HepG2 (cell line): Measurements from ENCODE around the gene MRPL43. TPM values are rescaled to one million over a fixed set of nuclear protein-coding genes. Genes with fewer than 3 reads are reported as not detected.

Experiments
- CHD2 ChIP-seq: IDR thresholded peaks from 2 replicates; pipeline ENCODE4 v1.6.1; 2011; ENCODE audit warnings: low read depth, low read length, improper control_type of control experiment
- HDAC1 ChIP-seq: sonication (generic); formaldehyde crosslinking; IDR thresholded peaks from 2 replicates; pipeline ENCODE4 v1.5.1; 2020; ENCODE audit warnings: mild to moderate bottlenecking, missing genetic modification reagents
- IRX3 ChIP-seq: sonication (generic); formaldehyde crosslinking; IDR thresholded peaks from 2 replicates; pipeline ENCODE4 v1.8.1; 2023; ENCODE audit warnings: mild to moderate bottlenecking, low read depth, missing genetic modification reagents, borderline replicate concordance
- KDM2A ChIP-seq: sonication (generic); formaldehyde crosslinking; IDR thresholded peaks from 2 replicates; pipeline ENCODE4 v1.4.0; 2020; ENCODE audit warnings: low read depth, missing genetic modification reagents, borderline replicate concordance
- KLF12 ChIP-seq: sonication (generic); formaldehyde crosslinking; IDR thresholded peaks from 2 replicates; pipeline ENCODE4 v1.4.0; 2020; ENCODE audit warnings: missing genetic modification reagents, borderline replicate concordance
- KLF16 ChIP-seq, 2 experiments: sonication (generic) in 1 of 2; formaldehyde crosslinking in 1 of 2; IDR thresholded peaks; 2 replicates each; pipeline versions ENCODE4 v1.6.1 to v1.8.0; 2016 to 2023; ENCODE audit warnings: missing genetic modification reagents in 2 of 2, missing compliant biosample characterization in 1 of 2
- NFE2 ChIP-seq: sonication (generic); formaldehyde crosslinking; IDR thresholded peaks from 2 replicates; pipeline ENCODE4 v1.4.0; 2020; ENCODE audit warnings: missing genetic modification reagents
- RBFOX2 ChIP-seq: fragments of 200-400 bp; formaldehyde crosslinking; IDR thresholded peaks from 2 replicates; pipeline ENCODE4 v1.6.1; 2017; ENCODE audit warnings: low read depth, mild to moderate bottlenecking, low read length
- RXRB ChIP-seq: IDR thresholded peaks from 2 replicates; pipeline ENCODE4 v1.6.1; 2016; ENCODE audit warnings: borderline replicate concordance, missing genetic modification reagents, missing compliant biosample characterization
- SOX5 ChIP-seq: IDR thresholded peaks from 2 replicates; pipeline ENCODE4 v1.6.1; 2016; ENCODE audit warnings: borderline replicate concordance
- SP2 ChIP-seq: sonication (generic); formaldehyde crosslinking; IDR thresholded peaks from 2 replicates; pipeline ENCODE4 v1.5.1; 2020; ENCODE audit warnings: mild to moderate bottlenecking, missing genetic modification reagents
- TMF1 ChIP-seq: sonication (generic); formaldehyde crosslinking; IDR thresholded peaks from 2 replicates; pipeline ENCODE4 v1.8.1; 2022; ENCODE audit warnings: low read depth, missing genetic modification reagents
- TOPORS ChIP-seq: sonication (generic); formaldehyde crosslinking; IDR thresholded peaks from 2 replicates; pipeline ENCODE4 v1.8.0; 2023; ENCODE audit warnings: mild to moderate bottlenecking, missing genetic modification reagents
- YEATS4 ChIP-seq: sonication (generic); formaldehyde crosslinking; IDR thresholded peaks from 2 replicates; pipeline ENCODE4 v1.4.0; 2020; ENCODE audit warnings: missing genetic modification reagents, borderline replicate concordance
- ZBTB38 ChIP-seq: sonication (generic); formaldehyde crosslinking; IDR thresholded peaks from 2 replicates; pipeline ENCODE4 v1.5.1; 2020; ENCODE audit warnings: mild to moderate bottlenecking, missing genetic modification reagents
- ZNF317 ChIP-seq: sonication (generic); formaldehyde crosslinking; IDR thresholded peaks from 2 replicates; pipeline ENCODE4 v1.5.0; 2020; ENCODE audit warnings: mild to moderate bottlenecking, missing genetic modification reagents
- ZNF777 ChIP-seq: sonication (generic); formaldehyde crosslinking; IDR thresholded peaks from 2 replicates; pipeline ENCODE4 v1.4.0; 2020; ENCODE audit warnings: missing genetic modification reagents
- ZSCAN25 ChIP-seq: sonication (generic); formaldehyde crosslinking; IDR thresholded peaks from 2 replicates; pipeline ENCODE4 v1.8.0; 2022; ENCODE audit warnings: mild to moderate bottlenecking, missing genetic modification reagents
- polyA plus RNA-seq, 8 experiments: library from polyadenylated mRNA; depleted of rRNA in 3 of 8; stranded (reverse) in 7 of 8; unstranded in 1 of 8; fragments of >200 nt; fragmentation: Illumina TruSeq in 4 of 8; extraction: Trizol in 4 of 8; gene quantifications; 2 replicates each; pipeline versions ENCODE4 v1.2.1 to v1.2.3, GENCODE V29; 2011 to 2016; ENCODE audit warnings: low read depth in 4 of 8, missing spikeins in 1 of 8, mixed read lengths in 1 of 8; ENCODE audit not compliant: insufficient read depth in 1 of 8
- total RNA-seq, 5 experiments: library from RNA; depleted of rRNA; stranded (reverse); fragments of >200 nt; fragmentation: Illumina TruSeq; extraction: Trizol; gene quantifications; 2 replicates each; pipeline ENCODE4 v1.2.3, GENCODE V29; 2016; ENCODE audit warnings: low read depth in 1 of 5
- TF ChIP-seq, protein P1 (sequence below): sonication (generic); formaldehyde crosslinking; IDR thresholded peaks from 2 replicates; pipeline ENCODE4 v1.5.1; 2020; ENCODE audit warnings: mild to moderate bottlenecking, missing genetic modification reagents, borderline replicate concordance
- TF ChIP-seq, protein P2 (sequence below): sonication (generic); formaldehyde crosslinking; IDR thresholded peaks from 2 replicates; pipeline ENCODE4 v1.8.0; 2022; ENCODE audit warnings: mild to moderate bottlenecking, missing genetic modification reagents, moderate library complexity
- TF ChIP-seq, protein P3 (sequence below): conservative IDR thresholded peaks from 2 replicates; pipeline ENCODE4 v1.6.1; 2018; ENCODE audit warnings: missing genetic modification reagents
- TF ChIP-seq, protein P4 (sequence below): sonication (generic); formaldehyde crosslinking; IDR thresholded peaks from 2 replicates; pipeline ENCODE4 v1.4.0; 2020; ENCODE audit warnings: missing genetic modification reagents

The MRPL43 gene
- total and polyA plus RNA-seq, 2 of the 13 experiments (the other 11 are each of a cell fraction or from before 2014, with no cell fraction given) = 71.0 to 73.7 TPM

DNA sequence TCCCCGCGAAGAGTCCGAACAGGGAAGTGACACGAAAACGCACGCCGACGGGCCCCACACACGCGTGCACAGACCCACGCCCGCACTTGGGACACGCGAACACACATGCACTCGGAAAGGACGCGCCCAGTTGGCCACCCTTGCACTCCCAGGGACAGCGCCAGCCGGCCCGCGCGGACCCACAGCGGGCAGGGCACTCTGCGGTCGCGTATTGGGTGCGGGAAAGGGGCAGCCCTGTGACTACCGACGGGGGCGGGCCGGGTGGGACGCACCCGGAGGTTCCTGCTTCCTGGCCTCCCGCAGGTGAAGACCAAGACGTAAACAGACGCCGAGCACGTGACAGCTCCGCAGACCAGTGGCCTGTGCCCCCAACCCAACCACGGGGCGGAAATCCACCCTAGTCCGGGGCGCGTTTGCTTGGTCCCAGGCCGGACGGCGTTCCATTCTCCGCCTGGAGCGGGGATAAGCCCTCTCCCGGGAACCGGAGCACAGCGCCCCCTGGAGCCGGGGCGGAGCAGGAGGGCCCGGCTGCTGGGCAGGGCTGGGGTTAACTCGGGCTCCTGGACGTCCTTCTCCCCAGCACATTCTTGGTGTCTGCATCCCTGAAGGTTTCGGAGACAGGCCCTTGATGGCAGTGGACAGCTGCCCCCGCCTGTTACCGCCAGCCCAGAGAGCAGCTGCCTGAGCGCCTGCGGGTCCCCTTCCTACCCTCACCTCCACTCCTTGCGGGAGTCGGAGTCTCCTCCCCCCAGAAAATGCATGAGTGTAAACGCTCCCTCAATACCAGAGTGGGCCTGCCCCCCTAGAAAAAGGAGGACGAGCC lies 10.3 kb upstream of the MRPL43 start (continued):
- TF ChIP-seq, protein P1, sequence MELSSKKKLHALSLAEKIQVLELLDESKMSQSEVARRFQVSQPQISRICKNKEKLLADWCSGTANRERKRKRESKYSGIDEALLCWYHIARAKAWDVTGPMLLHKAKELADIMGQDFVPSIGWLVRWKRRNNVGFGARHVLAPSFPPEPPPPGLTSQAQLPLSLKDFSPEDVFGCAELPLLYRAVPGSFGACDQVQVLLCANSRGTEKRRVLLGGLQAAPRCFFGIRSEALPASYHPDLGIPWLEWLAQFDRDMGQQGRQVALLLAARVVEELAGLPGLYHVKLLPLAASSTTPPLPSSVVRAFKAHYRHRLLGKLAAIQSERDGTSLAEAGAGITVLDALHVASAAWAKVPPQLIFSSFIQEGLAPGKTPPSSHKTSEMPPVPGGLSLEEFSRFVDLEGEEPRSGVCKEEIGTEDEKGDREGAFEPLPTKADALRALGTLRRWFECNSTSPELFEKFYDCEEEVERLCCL (CRISPR knock-in tag) = no peak; the same call in 1 of the 2 replicates
- TF ChIP-seq SP2 = peak; percentile 28; the same call in 1 of the 2 replicates
- peak; percentile 63; the same call in 1 of the 2 replicates for TF ChIP-seq ZNF777 (CRISPR knock-in tag)
- peak; percentile 80 for TF ChIP-seq RBFOX2
- TF ChIP-seq CHD2 = no peak
- TF ChIP-seq, protein P2, sequence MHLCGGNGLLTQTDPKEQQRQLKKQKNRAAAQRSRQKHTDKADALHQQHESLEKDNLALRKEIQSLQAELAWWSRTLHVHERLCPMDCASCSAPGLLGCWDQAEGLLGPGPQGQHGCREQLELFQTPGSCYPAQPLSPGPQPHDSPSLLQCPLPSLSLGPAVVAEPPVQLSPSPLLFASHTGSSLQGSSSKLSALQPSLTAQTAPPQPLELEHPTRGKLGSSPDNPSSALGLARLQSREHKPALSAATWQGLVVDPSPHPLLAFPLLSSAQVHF = no peak
- no peak for TF ChIP-seq TMF1 (CRISPR knock-in tag)
- peak; percentile 15; the same call in 1 of the 2 replicates for TF ChIP-seq ZSCAN25 (CRISPR knock-in tag)
- no peak for TF ChIP-seq ZBTB38 (CRISPR knock-in tag)
- no peak for TF ChIP-seq KLF12 (CRISPR knock-in tag)
- 0 out of 2 replicates have a peak, but pooled peaks have one; percentile 44 for TF ChIP-seq HDAC1 (CRISPR knock-in tag)
- TF ChIP-seq, protein P3, sequence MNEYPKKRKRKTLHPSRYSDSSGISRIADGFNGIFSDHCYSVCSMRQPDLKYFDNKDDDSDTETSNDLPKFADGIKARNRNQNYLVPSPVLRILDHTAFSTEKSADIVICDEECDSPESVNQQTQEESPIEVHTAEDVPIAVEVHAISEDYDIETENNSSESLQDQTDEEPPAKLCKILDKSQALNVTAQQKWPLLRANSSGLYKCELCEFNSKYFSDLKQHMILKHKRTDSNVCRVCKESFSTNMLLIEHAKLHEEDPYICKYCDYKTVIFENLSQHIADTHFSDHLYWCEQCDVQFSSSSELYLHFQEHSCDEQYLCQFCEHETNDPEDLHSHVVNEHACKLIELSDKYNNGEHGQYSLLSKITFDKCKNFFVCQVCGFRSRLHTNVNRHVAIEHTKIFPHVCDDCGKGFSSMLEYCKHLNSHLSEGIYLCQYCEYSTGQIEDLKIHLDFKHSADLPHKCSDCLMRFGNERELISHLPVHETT (CRISPR knock-in tag) = peak; percentile 37; the same call in 1 of the 2 replicates
- TF ChIP-seq IRX3 (CRISPR knock-in tag) = 0 out of 2 replicates have a peak, but pooled peaks have one; percentile 52
- 0 out of 4 replicates have a peak, but pooled peaks of 1 of the 2 experiments have one; percentile 25 for TF ChIP-seq KLF16 (CRISPR knock-in tag; IDR thresholded peaks at IDR 0.05)
- TF ChIP-seq SOX5 (CRISPR knock-in tag) = no peak
- no peak for TF ChIP-seq ZNF317 (CRISPR knock-in tag)
- TF ChIP-seq NFE2 (CRISPR knock-in tag) = no peak
- TF ChIP-seq, protein P4, sequence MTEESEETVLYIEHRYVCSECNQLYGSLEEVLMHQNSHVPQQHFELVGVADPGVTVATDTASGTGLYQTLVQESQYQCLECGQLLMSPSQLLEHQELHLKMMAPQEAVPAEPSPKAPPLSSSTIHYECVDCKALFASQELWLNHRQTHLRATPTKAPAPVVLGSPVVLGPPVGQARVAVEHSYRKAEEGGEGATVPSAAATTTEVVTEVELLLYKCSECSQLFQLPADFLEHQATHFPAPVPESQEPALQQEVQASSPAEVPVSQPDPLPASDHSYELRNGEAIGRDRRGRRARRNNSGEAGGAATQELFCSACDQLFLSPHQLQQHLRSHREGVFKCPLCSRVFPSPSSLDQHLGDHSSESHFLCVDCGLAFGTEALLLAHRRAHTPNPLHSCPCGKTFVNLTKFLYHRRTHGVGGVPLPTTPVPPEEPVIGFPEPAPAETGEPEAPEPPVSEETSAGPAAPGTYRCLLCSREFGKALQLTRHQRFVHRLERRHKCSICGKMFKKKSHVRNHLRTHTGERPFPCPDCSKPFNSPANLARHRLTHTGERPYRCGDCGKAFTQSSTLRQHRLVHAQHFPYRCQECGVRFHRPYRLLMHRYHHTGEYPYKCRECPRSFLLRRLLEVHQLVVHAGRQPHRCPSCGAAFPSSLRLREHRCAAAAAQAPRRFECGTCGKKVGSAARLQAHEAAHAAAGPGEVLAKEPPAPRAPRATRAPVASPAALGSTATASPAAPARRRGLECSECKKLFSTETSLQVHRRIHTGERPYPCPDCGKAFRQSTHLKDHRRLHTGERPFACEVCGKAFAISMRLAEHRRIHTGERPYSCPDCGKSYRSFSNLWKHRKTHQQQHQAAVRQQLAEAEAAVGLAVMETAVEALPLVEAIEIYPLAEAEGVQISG = peak; percentile 98
- TF ChIP-seq KDM2A (CRISPR knock-in tag) = peak; percentile 76; the same call in 1 of the 2 replicates
- peak; percentile 40; the same call in 1 of the 2 replicates for TF ChIP-seq YEATS4 (CRISPR knock-in tag)
- no peak for TF ChIP-seq TOPORS (CRISPR knock-in tag)
- TF ChIP-seq RXRB = peak; percentile 42; the same call in 1 of the 2 replicates
